ENCODE measurements around the gene RNASEH2A. TPM values are rescaled to one million over a fixed set of nuclear protein-coding genes. Genes with fewer than 3 reads are reported as not detected.

Gene RNASEH2A
- total RNA-seq, 1 donor from 2014 or later = 16.7 TPM

- TF ChIP-seq CTCF (IDR thresholded peaks at IDR 0.05; ENCODE audit: partially characterized antibody, unreplicated experiment) = no peak
- Mint-ChIP-seq H3K9me3 (ENCODE audit: unreplicated experiment) (peaks cover 30% of the 10 kb centered on the region), H3K27me3 (ENCODE audit: unreplicated experiment) (peaks cover 36% of the 10 kb centered on the region), H3K36me3 (ENCODE audit: unreplicated experiment) (peaks cover 12% of the 10 kb centered on the region), H3K27ac (ENCODE audit: unreplicated experiment) (peak overlapping the region; percentile 24), H3K4me1 (ENCODE audit: low read depth, unreplicated experiment) (peaks cover 40% of the 10 kb centered on the region), H3K4me3 (ENCODE audit: unreplicated experiment) (peak overlapping the region; percentile 58)
- DNase-seq = no peak
These were observed 30.8 kb downstream of the RNASEH2A start for GRCh38 chr19:12837225-12837624.

DNA sequence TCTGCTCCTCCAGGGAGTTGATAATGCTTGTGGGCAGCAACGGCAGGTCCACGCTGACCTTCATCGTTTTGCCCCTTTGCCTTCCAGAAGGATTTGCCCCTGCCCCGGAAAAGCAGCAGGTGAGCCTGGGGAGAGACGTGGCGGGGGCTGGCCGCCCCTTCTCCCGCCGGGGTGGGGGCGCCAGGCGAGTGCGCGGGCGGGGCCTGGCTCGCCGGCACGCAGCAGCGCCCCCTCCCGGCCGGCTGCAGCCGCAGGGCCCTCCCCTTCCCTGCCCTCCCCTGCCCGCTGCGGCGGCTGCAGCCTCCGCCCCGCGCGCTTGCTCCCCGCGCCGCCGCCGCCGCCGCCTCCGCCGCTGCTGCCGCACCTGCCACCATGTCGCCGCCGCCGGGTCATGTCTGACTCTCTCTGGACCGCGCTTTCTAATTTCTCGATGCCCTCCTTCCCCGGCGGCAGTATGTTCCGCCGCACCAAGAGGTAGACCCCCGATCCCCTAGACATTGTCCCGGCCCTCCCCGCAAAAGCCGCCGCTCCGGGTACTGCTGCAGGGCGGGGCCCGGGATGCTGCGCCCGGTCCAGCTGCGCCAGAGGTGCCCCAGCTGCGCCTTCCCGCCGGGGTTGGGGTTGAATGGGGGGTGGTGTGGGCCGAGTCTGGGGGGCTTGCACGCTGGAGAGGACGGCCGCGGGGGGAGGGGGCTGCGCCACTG lies 31.9 kb downstream of the RNASEH2A start, which contains the start of gene MAST1:
TSS of gene MAST1 (plus strand) at position 334 of the 704 bp plus-strand sequence. CDS start at position 392, 58 bp downstream.
- Mint-ChIP-seq H3K4me3 (ENCODE audit: unreplicated experiment) (peak within 1 kb of the TSS; percentile 95), H3K9me3 (ENCODE audit: unreplicated experiment) (peaks cover 26% of the 10 kb centered on the region), H3K27me3 (ENCODE audit: unreplicated experiment) (peaks cover 33% of the 10 kb centered on the region), H3K27ac (ENCODE audit: unreplicated experiment) (peak within 1 kb of the TSS; percentile 98), H3K36me3 (ENCODE audit: unreplicated experiment) (peaks cover 12% of the 10 kb centered on the region), H3K4me1 (ENCODE audit: low read depth, unreplicated experiment) (peaks cover 40% of the 10 kb centered on the region)
- DNase-seq = peak; percentile 84
- peak; percentile 59 for TF ChIP-seq CTCF (IDR thresholded peaks at IDR 0.05; ENCODE audit: partially characterized antibody, unreplicated experiment)

DNA sequence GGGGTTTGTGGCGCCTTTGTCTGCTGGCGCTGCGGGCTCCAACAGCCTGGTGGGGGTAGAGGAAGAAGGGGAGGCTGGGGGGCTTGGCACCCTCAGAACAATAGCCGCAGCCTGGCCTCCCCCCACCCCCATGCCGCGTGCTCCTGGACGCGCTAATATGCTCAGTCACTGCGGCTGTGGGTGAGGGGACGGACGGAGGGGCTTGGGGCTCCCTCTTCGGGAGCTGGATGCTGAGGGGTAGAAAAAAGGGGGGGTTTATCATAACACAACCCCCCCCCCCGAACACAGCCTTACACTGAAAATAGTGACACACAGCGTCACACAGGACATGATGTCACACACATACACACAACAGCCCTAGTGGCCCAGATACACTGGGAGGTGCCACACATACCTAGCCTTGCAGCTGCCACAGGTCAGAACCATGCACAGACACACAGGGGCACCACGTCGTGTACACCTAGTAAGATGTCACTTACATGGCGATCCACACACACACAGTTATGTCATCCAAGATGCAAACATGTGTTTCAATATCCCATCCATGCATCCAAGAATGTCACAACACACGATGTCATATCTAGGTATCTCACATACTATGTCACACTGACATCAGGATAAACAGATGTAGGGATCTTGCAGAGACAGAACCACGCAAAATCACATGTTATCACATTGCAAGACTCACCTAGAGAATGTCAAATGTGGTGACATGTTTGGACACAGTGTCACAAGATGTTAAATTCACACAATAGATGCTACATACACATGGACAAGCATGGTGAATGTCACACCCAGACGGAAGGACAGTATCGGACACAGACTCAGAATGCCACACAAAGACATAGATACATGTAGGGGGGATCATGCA lies 32.7 kb downstream of the RNASEH2A start:
- Mint-ChIP-seq H3K27me3 (ENCODE audit: unreplicated experiment) (peaks cover 33% of the 10 kb centered on the region), H3K9me3 (ENCODE audit: unreplicated experiment) (peaks cover 25% of the 10 kb centered on the region), H3K4me3 (ENCODE audit: unreplicated experiment) (peak overlapping the region; percentile 95), H3K4me1 (ENCODE audit: low read depth, unreplicated experiment) (peaks cover 43% of the 10 kb centered on the region), H3K27ac (ENCODE audit: unreplicated experiment) (peak overlapping the region; percentile 98), H3K36me3 (ENCODE audit: unreplicated experiment) (peaks cover 12% of the 10 kb centered on the region)
- peak; percentile 47 for DNase-seq
- TF ChIP-seq CTCF (IDR thresholded peaks at IDR 0.05; ENCODE audit: partially characterized antibody, unreplicated experiment) = no peak

GRCh38 chr19:12840091-12841079 lies 34.0 kb downstream of the RNASEH2A start:
- H3K9me3 Mint-ChIP-seq (ENCODE audit: unreplicated experiment) = peaks cover 28% of the 10 kb centered on the region
- TF ChIP-seq CTCF (IDR thresholded peaks at IDR 0.05; ENCODE audit: partially characterized antibody, unreplicated experiment) = no peak

More at GRCh38 chr19:12840091-12841079, 34.0 kb downstream of the RNASEH2A start:
- Mint-ChIP-seq H3K4me3 (ENCODE audit: unreplicated experiment) (peak overlapping the region; percentile 95), H3K4me1 (ENCODE audit: low read depth, unreplicated experiment) (peaks cover 47% of the 10 kb centered on the region), H3K27me3 (ENCODE audit: unreplicated experiment) (peaks cover 33% of the 10 kb centered on the region), H3K27ac (ENCODE audit: unreplicated experiment) (peak overlapping the region; percentile 98), H3K36me3 (ENCODE audit: unreplicated experiment) (peaks cover 12% of the 10 kb centered on the region)
- peak; percentile 98 for DNase-seq

Measured in glutamatergic neuron (in vitro differentiated cells).